ENCODE data around the gene PSMB9.

DNA sequence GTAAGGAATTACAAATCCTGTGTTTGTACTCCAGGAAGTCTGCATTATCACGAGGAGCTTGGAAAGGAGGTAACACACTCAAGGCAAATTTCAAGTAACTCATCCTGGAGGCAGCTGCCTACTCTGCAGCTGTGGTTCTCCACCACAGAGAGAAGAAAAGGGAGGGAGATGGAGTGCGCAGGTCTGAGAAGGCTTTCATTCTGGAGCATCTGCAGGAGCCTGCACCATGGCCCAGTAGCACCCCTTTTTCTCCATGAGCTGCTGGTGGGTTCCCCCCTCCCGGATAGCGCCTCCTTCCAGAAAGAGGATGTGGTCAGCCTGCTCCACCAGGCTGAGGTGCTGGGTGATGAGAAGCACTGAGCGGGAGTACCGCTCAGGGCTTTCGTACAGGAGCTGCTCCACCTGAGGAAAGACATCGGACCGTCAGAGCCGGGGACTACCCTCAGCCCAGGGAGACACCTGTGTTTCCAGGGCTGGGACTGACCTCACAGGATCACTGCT is 8.6 kb upstream of the PSMB9 start:
- TF ChIP-seq PURB (CRISPR knock-in tag; IDR thresholded peaks at IDR 0.05; ENCODE audit: low read depth), result no peak
- TF ChIP-seq, protein P1, sequence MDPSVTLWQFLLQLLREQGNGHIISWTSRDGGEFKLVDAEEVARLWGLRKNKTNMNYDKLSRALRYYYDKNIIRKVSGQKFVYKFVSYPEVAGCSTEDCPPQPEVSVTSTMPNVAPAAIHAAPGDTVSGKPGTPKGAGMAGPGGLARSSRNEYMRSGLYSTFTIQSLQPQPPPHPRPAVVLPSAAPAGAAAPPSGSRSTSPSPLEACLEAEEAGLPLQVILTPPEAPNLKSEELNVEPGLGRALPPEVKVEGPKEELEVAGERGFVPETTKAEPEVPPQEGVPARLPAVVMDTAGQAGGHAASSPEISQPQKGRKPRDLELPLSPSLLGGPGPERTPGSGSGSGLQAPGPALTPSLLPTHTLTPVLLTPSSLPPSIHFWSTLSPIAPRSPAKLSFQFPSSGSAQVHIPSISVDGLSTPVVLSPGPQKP (CRISPR knock-in tag; IDR thresholded peaks at IDR 0.05), result no peak
- TF ChIP-seq POLR2A (conservative IDR thresholded peaks at IDR 0.05), result no peak
- TF ChIP-seq, protein P2, sequence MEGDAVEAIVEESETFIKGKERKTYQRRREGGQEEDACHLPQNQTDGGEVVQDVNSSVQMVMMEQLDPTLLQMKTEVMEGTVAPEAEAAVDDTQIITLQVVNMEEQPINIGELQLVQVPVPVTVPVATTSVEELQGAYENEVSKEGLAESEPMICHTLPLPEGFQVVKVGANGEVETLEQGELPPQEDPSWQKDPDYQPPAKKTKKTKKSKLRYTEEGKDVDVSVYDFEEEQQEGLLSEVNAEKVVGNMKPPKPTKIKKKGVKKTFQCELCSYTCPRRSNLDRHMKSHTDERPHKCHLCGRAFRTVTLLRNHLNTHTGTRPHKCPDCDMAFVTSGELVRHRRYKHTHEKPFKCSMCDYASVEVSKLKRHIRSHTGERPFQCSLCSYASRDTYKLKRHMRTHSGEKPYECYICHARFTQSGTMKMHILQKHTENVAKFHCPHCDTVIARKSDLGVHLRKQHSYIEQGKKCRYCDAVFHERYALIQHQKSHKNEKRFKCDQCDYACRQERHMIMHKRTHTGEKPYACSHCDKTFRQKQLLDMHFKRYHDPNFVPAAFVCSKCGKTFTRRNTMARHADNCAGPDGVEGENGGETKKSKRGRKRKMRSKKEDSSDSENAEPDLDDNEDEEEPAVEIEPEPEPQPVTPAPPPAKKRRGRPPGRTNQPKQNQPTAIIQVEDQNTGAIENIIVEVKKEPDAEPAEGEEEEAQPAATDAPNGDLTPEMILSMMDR (IDR thresholded peaks at IDR 0.05 in 2 of 3, conservative IDR thresholded peaks at IDR 0.05 in 1 of 3; ENCODE audit: insufficient read depth in 2 of 3, low read depth in 1 of 3, low read length in 3 of 3), result no peak
- no peak for TF ChIP-seq SRSF9 (IDR thresholded peaks at IDR 0.05; ENCODE audit: borderline replicate concordance, low read depth, low read length)
- no peak for TF ChIP-seq FOXK1 (CRISPR knock-in tag; IDR thresholded peaks at IDR 0.05; ENCODE audit: borderline replicate concordance)

Data from K562 (cell line).